RWPE2 (cell line): ENCODE measurements around the gene IDH3A.

ENCODE experiments used
- ATAC-seq: fragments of 200-7000 bp; cut with Tn5 transposase; 3 replicates; pipeline ENCODE4 v1.9.1; 2021; ENCODE audit warnings: low read depth
- DNase-seq: peaks from one replicate; pipeline ENCODE4 v3.0.0-alpha.2; 2020; ENCODE audit warnings: low spot score
- H3K27ac ChIP-seq: fragments of 450-650 bp; 2 replicates; pipeline ENCODE4 v1.5.1; 2017; ENCODE audit warnings: mild to moderate bottlenecking; ENCODE audit not compliant: poor library complexity, severe bottlenecking
- H3K27me3 ChIP-seq: fragments of 250-450 bp; sonication (Bioruptor Pico); 2 replicates; pipeline ENCODE4 v1.5.1; 2021; ENCODE audit warnings: mild to moderate bottlenecking, moderate library complexity; ENCODE audit not compliant: insufficient read depth, poor library complexity, severe bottlenecking
- H3K36me3 ChIP-seq: fragments of 250-450 bp; sonication (Bioruptor Pico); 2 replicates; pipeline ENCODE4 v1.5.1; 2020; ENCODE audit warnings: low read depth, mild to moderate bottlenecking, moderate library complexity
- H3K4me1 ChIP-seq: fragments of 250-450 bp; sonication (Bioruptor Pico); 2 replicates; pipeline ENCODE4 v1.5.1; 2021; ENCODE audit warnings: mild to moderate bottlenecking, moderate library complexity; ENCODE audit not compliant: insufficient read depth, poor library complexity, severe bottlenecking
- H3K4me3 ChIP-seq: fragments of 250-450 bp; sonication (Bioruptor Pico); 2 replicates; pipeline ENCODE4 v1.5.1; 2021; ENCODE audit warnings: mild to moderate bottlenecking, moderate library complexity; ENCODE audit not compliant: severe bottlenecking
- H3K9me3 ChIP-seq: fragments of 250-450 bp; sonication (Bioruptor Pico); 2 replicates; pipeline ENCODE4 v1.5.1; 2021; ENCODE audit warnings: mild to moderate bottlenecking, moderate library complexity; ENCODE audit not compliant: severe bottlenecking
- TF ChIP-seq, protein P1 (sequence below): fragments of 450-650 bp; IDR thresholded peaks from one replicate; pipeline ENCODE4 v1.5.1; 2017; ENCODE audit warnings: mild to moderate bottlenecking, moderate library complexity; ENCODE audit not compliant: poor library complexity, severe bottlenecking

IDH3A gene

DNA sequence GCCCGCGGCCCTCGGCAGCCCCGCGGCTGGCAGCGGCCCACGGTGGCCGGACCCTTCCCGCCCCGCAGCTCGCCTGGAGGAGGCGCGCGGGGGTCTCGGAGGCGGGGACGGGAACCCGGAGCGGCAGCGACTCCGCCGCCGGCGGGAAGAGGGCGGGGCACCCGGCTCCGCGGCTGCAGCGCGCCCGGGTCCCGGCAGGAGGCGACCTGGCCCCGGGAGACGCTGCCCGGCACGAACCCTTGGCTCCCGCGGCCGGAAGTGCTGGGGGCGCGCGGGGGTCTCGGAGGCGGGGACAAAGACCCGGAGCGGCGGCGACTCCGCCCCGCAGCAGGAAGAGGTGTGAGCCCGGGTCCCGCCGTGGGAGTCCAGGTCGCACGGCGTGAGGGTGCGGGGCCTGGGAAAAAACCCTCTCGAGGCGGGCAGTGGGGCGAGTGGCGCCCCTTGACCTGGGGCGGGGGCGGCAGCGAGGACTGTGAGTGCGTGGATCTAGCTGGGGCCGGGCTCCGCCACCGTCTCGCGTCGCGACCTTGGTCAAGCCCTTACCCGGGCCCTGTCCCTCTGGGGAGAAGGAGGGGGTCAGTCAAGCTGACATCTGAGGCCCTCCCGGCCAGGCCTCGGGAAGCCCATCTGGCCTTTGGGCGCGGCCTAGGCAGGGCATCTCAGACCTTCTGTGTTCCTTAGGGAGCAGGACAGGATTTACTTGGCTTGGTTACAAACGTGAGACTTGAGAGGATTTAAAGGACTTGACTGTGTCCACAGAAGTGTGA is 17.7 kb upstream of the IDH3A start, which contains the start of gene CIB2:
TSS of gene CIB2 (minus strand) at position 151 of the 767 bp plus-strand sequence. CDS start 230 bp downstream, outside the sequence.
- Histone ChIP-seq H3K9me3 (no peaks in the 10 kb centered on the region), H3K4me1 (peaks cover 26% of the 10 kb centered on the region), H3K4me3 (peak within 1 kb of the TSS; percentile 40), H3K27me3 (no peaks in the 10 kb centered on the region), H3K27ac (peak within 1 kb of the TSS; percentile 12), H3K36me3 (no peaks in the 10 kb centered on the region)
- peak; percentile 49 for ATAC-seq
- TF ChIP-seq, protein P1, sequence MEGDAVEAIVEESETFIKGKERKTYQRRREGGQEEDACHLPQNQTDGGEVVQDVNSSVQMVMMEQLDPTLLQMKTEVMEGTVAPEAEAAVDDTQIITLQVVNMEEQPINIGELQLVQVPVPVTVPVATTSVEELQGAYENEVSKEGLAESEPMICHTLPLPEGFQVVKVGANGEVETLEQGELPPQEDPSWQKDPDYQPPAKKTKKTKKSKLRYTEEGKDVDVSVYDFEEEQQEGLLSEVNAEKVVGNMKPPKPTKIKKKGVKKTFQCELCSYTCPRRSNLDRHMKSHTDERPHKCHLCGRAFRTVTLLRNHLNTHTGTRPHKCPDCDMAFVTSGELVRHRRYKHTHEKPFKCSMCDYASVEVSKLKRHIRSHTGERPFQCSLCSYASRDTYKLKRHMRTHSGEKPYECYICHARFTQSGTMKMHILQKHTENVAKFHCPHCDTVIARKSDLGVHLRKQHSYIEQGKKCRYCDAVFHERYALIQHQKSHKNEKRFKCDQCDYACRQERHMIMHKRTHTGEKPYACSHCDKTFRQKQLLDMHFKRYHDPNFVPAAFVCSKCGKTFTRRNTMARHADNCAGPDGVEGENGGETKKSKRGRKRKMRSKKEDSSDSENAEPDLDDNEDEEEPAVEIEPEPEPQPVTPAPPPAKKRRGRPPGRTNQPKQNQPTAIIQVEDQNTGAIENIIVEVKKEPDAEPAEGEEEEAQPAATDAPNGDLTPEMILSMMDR = peak; percentile 98
- peak; percentile 68 for DNase-seq

DNA sequence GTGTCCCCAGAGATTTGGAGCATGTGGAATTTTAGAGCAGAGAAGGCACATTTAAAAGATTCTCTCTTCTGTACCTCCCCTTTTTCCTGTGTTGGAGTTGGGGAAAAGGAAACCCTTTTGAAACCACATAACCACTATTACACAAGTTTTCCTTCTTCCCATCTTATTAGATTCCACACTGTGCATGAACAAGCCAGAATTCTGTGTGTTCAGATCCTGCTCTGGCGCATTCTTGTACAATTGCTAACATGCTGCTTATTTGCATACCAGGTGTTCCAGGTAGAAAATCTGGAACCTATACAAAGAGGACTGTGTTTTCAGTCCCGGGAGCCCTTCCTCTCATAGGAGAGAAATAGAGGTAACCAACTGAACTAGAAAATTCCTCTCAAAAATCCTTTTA is 15.4 kb upstream of the IDH3A start:
- no peaks in the 10 kb centered on the region for H3K27me3 ChIP-seq
- H3K9me3 ChIP-seq = no peaks in the 10 kb centered on the region
- TF ChIP-seq, protein P1 = no peak
- no peak overlapping the region for H3K4me3 ChIP-seq
- H3K36me3 ChIP-seq = no peaks in the 10 kb centered on the region
- peak overlapping the region; percentile 84 for H3K27ac ChIP-seq
- DNase-seq = no peak
- peaks cover 26% of the 10 kb centered on the region for H3K4me1 ChIP-seq
- peak; percentile 90 for ATAC-seq

DNA sequence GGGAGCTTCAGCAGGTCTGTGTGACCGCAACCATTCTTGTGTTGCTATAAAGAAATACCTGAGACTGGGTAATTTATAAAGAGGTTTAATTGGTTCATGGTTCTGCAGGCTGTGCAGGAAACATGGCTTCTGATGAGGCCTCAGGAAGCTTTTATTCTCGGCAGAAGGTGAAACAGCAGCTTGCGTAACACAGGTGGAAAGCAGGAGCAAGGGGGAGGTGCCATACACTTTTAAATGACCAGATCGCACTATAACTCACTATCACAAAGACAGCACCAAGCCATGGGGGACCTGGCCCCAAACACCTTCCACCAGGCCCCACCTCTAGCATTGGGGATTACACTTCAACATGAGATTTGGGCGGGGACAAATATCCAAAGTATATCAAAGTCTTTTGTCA is 9.6 kb upstream of the IDH3A start:
- DNase-seq (no peak), ATAC-seq (no peak)
- TF ChIP-seq, protein P1 = no peak
- Histone ChIP-seq H3K4me3 (no peak overlapping the region), H3K27me3 (no peaks in the 10 kb centered on the region), H3K27ac (no peak overlapping the region), H3K36me3 (no peaks in the 10 kb centered on the region), H3K9me3 (no peaks in the 10 kb centered on the region), H3K4me1 (no peaks in the 10 kb centered on the region)

DNA sequence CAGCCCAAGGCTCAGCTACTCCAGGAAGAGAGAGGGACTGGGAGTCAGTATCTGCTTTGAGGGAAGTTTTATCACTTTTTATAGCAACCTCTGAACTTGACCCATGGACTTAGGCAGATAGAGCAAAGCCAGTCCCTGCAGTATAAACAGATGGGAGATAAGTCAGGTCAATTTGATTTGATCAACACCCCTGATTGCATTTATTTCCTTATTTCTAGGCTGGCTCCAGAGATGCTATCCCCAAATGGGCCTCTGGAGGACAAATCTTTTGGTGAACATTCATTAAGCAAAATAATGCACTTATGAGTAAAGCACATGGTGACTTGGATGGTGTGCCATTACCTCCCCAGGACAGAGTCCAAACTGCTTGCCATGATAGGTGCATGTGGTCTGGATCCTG is 8.9 kb upstream of the IDH3A start:
- no peaks in the 10 kb centered on the region for H3K9me3 ChIP-seq
- TF ChIP-seq, protein P1 = no peak
- ATAC-seq (no peak), DNase-seq (no peak)
- H3K4me3 ChIP-seq = no peak overlapping the region
- H3K27me3 ChIP-seq = no peaks in the 10 kb centered on the region
- no peak overlapping the region for H3K27ac ChIP-seq
- H3K4me1 ChIP-seq = no peaks in the 10 kb centered on the region
- no peaks in the 10 kb centered on the region for H3K36me3 ChIP-seq

DNA sequence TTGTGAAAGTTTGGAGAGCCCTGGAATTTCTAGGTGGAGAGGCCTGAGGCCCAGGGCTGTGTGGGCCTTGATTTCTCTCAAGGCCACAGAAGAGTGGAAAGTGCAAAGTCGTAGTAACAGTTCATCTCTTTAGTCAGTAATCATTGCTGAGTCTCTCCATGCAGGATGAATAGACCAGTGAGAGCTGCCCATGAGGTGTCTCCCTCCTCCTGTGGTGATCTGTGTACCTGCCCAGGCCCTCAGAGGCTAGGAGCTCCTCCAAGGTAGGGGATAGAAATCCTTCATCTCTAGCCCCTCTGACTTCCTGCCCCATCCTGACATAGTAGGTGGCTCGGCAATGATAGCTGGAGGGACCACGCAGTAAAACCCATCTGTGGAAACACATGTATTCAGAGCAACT is 6.8 kb upstream of the IDH3A start:
- no peaks in the 10 kb centered on the region for H3K9me3 ChIP-seq
- 0 out of 3 replicates have a peak, but pooled peaks have one; percentile 17 for ATAC-seq

More for the DNA sequence above, 6.8 kb upstream of the IDH3A start:
- Histone ChIP-seq H3K27me3 (no peaks in the 10 kb centered on the region), H3K27ac (no peak overlapping the region), H3K4me3 (no peak overlapping the region), H3K36me3 (no peaks in the 10 kb centered on the region), H3K4me1 (peaks cover 10% of the 10 kb centered on the region)
- TF ChIP-seq, protein P1 = no peak
- DNase-seq = peak; percentile 27
